ENCODE results near the gene SSU72.

GRCh38 chr1:1623631-1624442 lies 49.2 kb upstream of the SSU72 start:
- TF ChIP-seq CTCF (IDR thresholded peaks at IDR 0.05; ENCODE audit: insufficient read depth, low read length), result no peak
- TF ChIP-seq POLR2AphosphoS5 (IDR thresholded peaks at IDR 0.05; ENCODE audit: low read depth), result no peak
- TF ChIP-seq REST (IDR thresholded peaks at IDR 0.05; ENCODE audit: insufficient replicate concordance, low read depth), result no peak
- no peak for TF ChIP-seq GABPA (IDR thresholded peaks at IDR 0.05; ENCODE audit: low read depth)
